GM23338 (cell line): Measurements from ENCODE around the gene THADA. TPM values are rescaled to one million over a fixed set of nuclear protein-coding genes. Genes with fewer than 3 reads are reported as not detected.

Experiments
- ATAC-seq: fragments of 200-7000 bp; cut with Tn5 transposase; 3 replicates; pipeline ENCODE4 v1.9.1; 2020
- DNase-seq: peaks from one replicate; pipeline ENCODE4 v3.0.0-alpha.2; 2015; ENCODE audit warnings: low spot score
- H2AFZ ChIP-seq: fragments of 200-600 bp; sonication (generic); 2 replicates; pipeline ENCODE4 v1.8.0; 2016; ENCODE audit warnings: antibody characterized with exemption, mild to moderate bottlenecking, moderate library complexity
- H3F3A ChIP-seq: fragments of 200-600 bp; sonication (generic); replicated peaks from 2 replicates; pipeline ENCODE4 v1.8.0; 2017; ENCODE audit warnings: antibody characterized with exemption, mixed run types, low read depth
- H3K27ac ChIP-seq: fragments of 200-600 bp; sonication (generic); 2 replicates; pipeline ENCODE4 v1.6.1; 2016; ENCODE audit warnings: low read depth
- H3K27me3 ChIP-seq: fragments of 200-600 bp; sonication (generic); 2 replicates; pipeline ENCODE4 v1.8.0; 2016; ENCODE audit warnings: mild to moderate bottlenecking, mixed run types, moderate library complexity; ENCODE audit not compliant: insufficient read depth
- H3K36me3 ChIP-seq: fragments of 200-600 bp; sonication (generic); 2 replicates; pipeline ENCODE4 v1.8.0; 2016; ENCODE audit warnings: mild to moderate bottlenecking; ENCODE audit not compliant: insufficient read depth
- H3K4me1 ChIP-seq: fragments of 200-600 bp; sonication (generic); 2 replicates; pipeline ENCODE4 v1.8.0; 2016; ENCODE audit warnings: mild to moderate bottlenecking, moderate library complexity; ENCODE audit not compliant: insufficient read depth
- H3K4me2 ChIP-seq: fragments of 200-600 bp; sonication (generic); 2 replicates; pipeline ENCODE4 v1.7.1; 2017; ENCODE audit warnings: mixed run types
- H3K4me3 ChIP-seq: fragments of 200-600 bp; sonication (generic); 2 replicates; pipeline ENCODE4 v1.6.1; 2016; ENCODE audit warnings: mixed run types
- H3K79me2 ChIP-seq: fragments of 200-600 bp; sonication (generic); replicated peaks from 2 replicates; pipeline ENCODE4 v1.8.0; 2017; ENCODE audit warnings: mild to moderate bottlenecking; ENCODE audit not compliant: insufficient read depth
- H3K9me2 ChIP-seq: fragments of 200-600 bp; sonication (generic); 2 replicates; pipeline ENCODE4 v1.8.0; 2017; ENCODE audit not compliant: insufficient read depth
- H4K20me1 ChIP-seq: fragments of 200-600 bp; sonication (generic); replicated peaks from 2 replicates; pipeline ENCODE4 v1.8.0; 2017; ENCODE audit warnings: mild to moderate bottlenecking; ENCODE audit not compliant: insufficient read depth
- H3K27ac Mint-ChIP-seq: 2 replicates; pipeline ENCODE4 v1.8.0; 2020; ENCODE audit warnings: inconsistent platforms, mild to moderate bottlenecking, moderate library complexity, mixed read lengths
- H3K27me3 Mint-ChIP-seq: 3 replicates; pipeline ENCODE4 v1.8.0; 2022; ENCODE audit warnings: low read depth, mild to moderate bottlenecking, moderate library complexity, mixed read lengths, inconsistent platforms; ENCODE audit not compliant: insufficient read depth, poor library complexity
- H3K36me3 Mint-ChIP-seq: 3 replicates; pipeline ENCODE4 v1.8.0; 2021; ENCODE audit warnings: low read depth, mild to moderate bottlenecking, inconsistent platforms, moderate library complexity, mixed read lengths
- H3K4me1 Mint-ChIP-seq: 3 replicates; pipeline ENCODE4 v1.8.0; 2020; ENCODE audit warnings: mild to moderate bottlenecking, inconsistent platforms, mixed read lengths
- H3K4me3 Mint-ChIP-seq: 3 replicates; pipeline ENCODE4 v1.8.0; 2021; ENCODE audit warnings: moderate library complexity, mild to moderate bottlenecking, inconsistent platforms, mixed read lengths
- H3K9me3 Mint-ChIP-seq: 3 replicates; pipeline ENCODE4 v1.8.0; 2020; ENCODE audit warnings: moderate library complexity, mild to moderate bottlenecking, inconsistent platforms, mixed read lengths
- CREB1 ChIP-seq: fragments of 250-450 bp; sonication (Bioruptor Pico); IDR thresholded peaks from 2 replicates; pipeline ENCODE4 v1.5.0; 2020; ENCODE audit warnings: low read depth, mild to moderate bottlenecking, moderate library complexity
- EZH2 ChIP-seq: fragments of 200-600 bp; sonication (generic); IDR thresholded peaks from one replicate; pipeline ENCODE4 v1.8.0; 2017; ENCODE audit warnings: antibody characterized with exemption, mild to moderate bottlenecking, low read depth; ENCODE audit not compliant: unreplicated experiment
- EZH2phosphoT487 ChIP-seq: fragments of 200-600 bp; sonication (generic); IDR thresholded peaks from one replicate; pipeline ENCODE4 v1.8.1; 2018; ENCODE audit warnings: antibody characterized with exemption; ENCODE audit not compliant: unreplicated experiment
- JUNB ChIP-seq: IDR thresholded peaks from one replicate; pipeline ENCODE4 v1.6.1; 2016; ENCODE audit warnings: antibody characterized with exemption; ENCODE audit not compliant: unreplicated experiment
- NANOG ChIP-seq: IDR thresholded peaks from 2 replicates; pipeline ENCODE4 v1.6.1; 2016; ENCODE audit warnings: antibody characterized with exemption, borderline replicate concordance
- POLR2AphosphoS5 ChIP-seq: IDR thresholded peaks from 2 replicates; pipeline ENCODE4 v1.6.1; 2016; ENCODE audit warnings: antibody characterized with exemption, low read depth
- STAT1 ChIP-seq: IDR thresholded peaks from one replicate; pipeline ENCODE4 v1.6.1; 2016; ENCODE audit warnings: antibody characterized with exemption; ENCODE audit not compliant: unreplicated experiment
- ZNF114 ChIP-seq: fragments of 250-450 bp; sonication (Bioruptor Pico); IDR thresholded peaks from 2 replicates; pipeline ENCODE4 v1.5.0; 2020; ENCODE audit warnings: mild to moderate bottlenecking, moderate library complexity
- ZNF331 ChIP-seq: fragments of 250-450 bp; sonication (Bioruptor Pico); IDR thresholded peaks from 2 replicates; pipeline ENCODE4 v1.5.0; 2020; ENCODE audit warnings: low read depth, mild to moderate bottlenecking, moderate library complexity
- ZNF462 ChIP-seq: fragments of 250-450 bp; sonication (Bioruptor Pico); IDR thresholded peaks from 2 replicates; pipeline ENCODE4 v1.5.0; 2020; ENCODE audit warnings: mild to moderate bottlenecking, moderate library complexity
- polyA plus RNA-seq: library from polyadenylated mRNA; unstranded; fragments of >200 nt; fragmentation: Nextera tagmentation; extraction: Ambion mirVana; gene quantifications from 2 replicates; pipeline ENCODE4 v1.2.1, GENCODE V29; 2016
- total RNA-seq: library from RNA; depleted of rRNA; stranded (reverse); fragments of >200 nt; shearing (Covaris generic); gene quantifications from 2 replicates; pipeline ENCODE4 v1.2.3, GENCODE V29; 2014
- TF ChIP-seq, protein P1 (sequence below): IDR thresholded peaks from one replicate; pipeline ENCODE4 v1.6.1; 2018; ENCODE audit warnings: antibody characterized with exemption; ENCODE audit not compliant: unreplicated experiment
- TF ChIP-seq, protein P2 (sequence below), 2 experiments: fragments of 200-600 bp in 1 of 2; sonication (generic) in 1 of 2; conservative IDR thresholded peaks; 2 replicates each; pipeline versions ENCODE4 v1.5.1 to v1.6.1; 2016 to 2017; ENCODE audit warnings: antibody characterized with exemption in 2 of 2, low read depth in 2 of 2, mild to moderate bottlenecking in 2 of 2, moderate library complexity in 1 of 2
- TF ChIP-seq, protein P3 (sequence below): IDR thresholded peaks from 2 replicates; pipeline ENCODE4 v1.6.1; 2016; ENCODE audit warnings: antibody characterized with exemption

The THADA gene
- total and polyA plus RNA-seq, 2 experiments from 2014 or later = 17.0 to 30.7 TPM

GRCh38 chr2:43288417-43289305, 307.2 kb downstream of the THADA start:
- Mint-ChIP-seq H3K9me3 (peaks cover 32% of the 10 kb centered on the region), H3K4me3 (no peak overlapping the region), H3K27me3 (no peaks in the 10 kb centered on the region), H3K27ac (no peak overlapping the region), H3K36me3 (peaks cover 46% of the 10 kb centered on the region), H3K4me1 (no peaks in the 10 kb centered on the region)
- TF ChIP-seq STAT1 (no peak), EZH2 (no peak), ZNF331 (CRISPR knock-in tag) (no peak), JUNB (no peak), CREB1 (CRISPR knock-in tag) (no peak), ZNF462 (no peak), ZNF114 (CRISPR knock-in tag) (no peak), EZH2phosphoT487 (no peak), NANOG (no peak), POLR2AphosphoS5 (no peak)
- TF ChIP-seq, protein P1, sequence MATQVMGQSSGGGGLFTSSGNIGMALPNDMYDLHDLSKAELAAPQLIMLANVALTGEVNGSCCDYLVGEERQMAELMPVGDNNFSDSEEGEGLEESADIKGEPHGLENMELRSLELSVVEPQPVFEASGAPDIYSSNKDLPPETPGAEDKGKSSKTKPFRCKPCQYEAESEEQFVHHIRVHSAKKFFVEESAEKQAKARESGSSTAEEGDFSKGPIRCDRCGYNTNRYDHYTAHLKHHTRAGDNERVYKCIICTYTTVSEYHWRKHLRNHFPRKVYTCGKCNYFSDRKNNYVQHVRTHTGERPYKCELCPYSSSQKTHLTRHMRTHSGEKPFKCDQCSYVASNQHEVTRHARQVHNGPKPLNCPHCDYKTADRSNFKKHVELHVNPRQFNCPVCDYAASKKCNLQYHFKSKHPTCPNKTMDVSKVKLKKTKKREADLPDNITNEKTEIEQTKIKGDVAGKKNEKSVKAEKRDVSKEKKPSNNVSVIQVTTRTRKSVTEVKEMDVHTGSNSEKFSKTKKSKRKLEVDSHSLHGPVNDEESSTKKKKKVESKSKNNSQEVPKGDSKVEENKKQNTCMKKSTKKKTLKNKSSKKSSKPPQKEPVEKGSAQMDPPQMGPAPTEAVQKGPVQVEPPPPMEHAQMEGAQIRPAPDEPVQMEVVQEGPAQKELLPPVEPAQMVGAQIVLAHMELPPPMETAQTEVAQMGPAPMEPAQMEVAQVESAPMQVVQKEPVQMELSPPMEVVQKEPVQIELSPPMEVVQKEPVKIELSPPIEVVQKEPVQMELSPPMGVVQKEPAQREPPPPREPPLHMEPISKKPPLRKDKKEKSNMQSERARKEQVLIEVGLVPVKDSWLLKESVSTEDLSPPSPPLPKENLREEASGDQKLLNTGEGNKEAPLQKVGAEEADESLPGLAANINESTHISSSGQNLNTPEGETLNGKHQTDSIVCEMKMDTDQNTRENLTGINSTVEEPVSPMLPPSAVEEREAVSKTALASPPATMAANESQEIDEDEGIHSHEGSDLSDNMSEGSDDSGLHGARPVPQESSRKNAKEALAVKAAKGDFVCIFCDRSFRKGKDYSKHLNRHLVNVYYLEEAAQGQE = no peak
- TF ChIP-seq, protein P2, sequence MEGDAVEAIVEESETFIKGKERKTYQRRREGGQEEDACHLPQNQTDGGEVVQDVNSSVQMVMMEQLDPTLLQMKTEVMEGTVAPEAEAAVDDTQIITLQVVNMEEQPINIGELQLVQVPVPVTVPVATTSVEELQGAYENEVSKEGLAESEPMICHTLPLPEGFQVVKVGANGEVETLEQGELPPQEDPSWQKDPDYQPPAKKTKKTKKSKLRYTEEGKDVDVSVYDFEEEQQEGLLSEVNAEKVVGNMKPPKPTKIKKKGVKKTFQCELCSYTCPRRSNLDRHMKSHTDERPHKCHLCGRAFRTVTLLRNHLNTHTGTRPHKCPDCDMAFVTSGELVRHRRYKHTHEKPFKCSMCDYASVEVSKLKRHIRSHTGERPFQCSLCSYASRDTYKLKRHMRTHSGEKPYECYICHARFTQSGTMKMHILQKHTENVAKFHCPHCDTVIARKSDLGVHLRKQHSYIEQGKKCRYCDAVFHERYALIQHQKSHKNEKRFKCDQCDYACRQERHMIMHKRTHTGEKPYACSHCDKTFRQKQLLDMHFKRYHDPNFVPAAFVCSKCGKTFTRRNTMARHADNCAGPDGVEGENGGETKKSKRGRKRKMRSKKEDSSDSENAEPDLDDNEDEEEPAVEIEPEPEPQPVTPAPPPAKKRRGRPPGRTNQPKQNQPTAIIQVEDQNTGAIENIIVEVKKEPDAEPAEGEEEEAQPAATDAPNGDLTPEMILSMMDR (conservative IDR thresholded peaks at IDR 0.05; ENCODE audit: low read depth in 2 of 2) = no peak
- TF ChIP-seq, protein P3, sequence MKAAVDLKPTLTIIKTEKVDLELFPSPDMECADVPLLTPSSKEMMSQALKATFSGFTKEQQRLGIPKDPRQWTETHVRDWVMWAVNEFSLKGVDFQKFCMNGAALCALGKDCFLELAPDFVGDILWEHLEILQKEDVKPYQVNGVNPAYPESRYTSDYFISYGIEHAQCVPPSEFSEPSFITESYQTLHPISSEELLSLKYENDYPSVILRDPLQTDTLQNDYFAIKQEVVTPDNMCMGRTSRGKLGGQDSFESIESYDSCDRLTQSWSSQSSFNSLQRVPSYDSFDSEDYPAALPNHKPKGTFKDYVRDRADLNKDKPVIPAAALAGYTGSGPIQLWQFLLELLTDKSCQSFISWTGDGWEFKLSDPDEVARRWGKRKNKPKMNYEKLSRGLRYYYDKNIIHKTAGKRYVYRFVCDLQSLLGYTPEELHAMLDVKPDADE = no peak
- Histone ChIP-seq H3F3A (no peaks in the 10 kb centered on the region), H3K4me3 (no peak overlapping the region), H3K9me2 (no peaks in the 10 kb centered on the region; the same call in 1 of the 2 replicates), H3K36me3 (peaks cover 12% of the 10 kb centered on the region), H3K79me2 (no peaks in the 10 kb centered on the region), H2AFZ (no peak overlapping the region), H4K20me1 (no peaks in the 10 kb centered on the region), H3K27ac (no peak overlapping the region), H3K27me3 (no peaks in the 10 kb centered on the region), H3K4me1 (no peaks in the 10 kb centered on the region), H3K4me2 (no peak overlapping the region)
- ATAC-seq = no peak
- DNase-seq = no peak
